HepG2 (cell line): ENCODE results near the gene ARMC5. TPM values are rescaled to one million over a fixed set of nuclear protein-coding genes. Genes with fewer than 3 reads are reported as not detected.
A peak's percentile ranks its signal among the peaks of the same experiment; 100 is the strongest.

Experiments used
- ESRRA ChIP-seq: sonication (generic); formaldehyde crosslinking; IDR thresholded peaks from 2 replicates; pipeline ENCODE4 v1.5.1; 2020; ENCODE audit warnings: mild to moderate bottlenecking, low read depth, missing genetic modification reagents
- GPN1 ChIP-seq: sonication (generic); formaldehyde crosslinking; IDR thresholded peaks from 2 replicates; pipeline ENCODE4 v1.5.1; 2020; ENCODE audit warnings: missing genetic modification reagents, borderline replicate concordance
- MAFK ChIP-seq, 2 experiments: IDR thresholded peaks in 1 of 2; conservative IDR thresholded peaks in 1 of 2; 2 replicates each; pipeline ENCODE4 v1.6.1; 2011; ENCODE audit warnings: improper control_type of control experiment in 2 of 2, low read length in 2 of 2
- ZNF691 ChIP-seq: sonication (generic); formaldehyde crosslinking; IDR thresholded peaks from 2 replicates; pipeline ENCODE4 v1.4.0; 2020; ENCODE audit warnings: missing genetic modification reagents, low read depth, mild to moderate bottlenecking, borderline replicate concordance
- polyA plus RNA-seq, 8 experiments: library from polyadenylated mRNA; depleted of rRNA in 3 of 8; stranded (reverse) in 7 of 8; unstranded in 1 of 8; fragments of >200 nt; fragmentation: Illumina TruSeq in 4 of 8; extraction: Trizol in 4 of 8; gene quantifications; 2 replicates each; pipeline versions ENCODE4 v1.2.1 to v1.2.3, GENCODE V29; 2011 to 2016; ENCODE audit warnings: low read depth in 4 of 8, missing spikeins in 1 of 8, mixed read lengths in 1 of 8; ENCODE audit not compliant: insufficient read depth in 1 of 8
- total RNA-seq, 5 experiments: library from RNA; depleted of rRNA; stranded (reverse); fragments of >200 nt; fragmentation: Illumina TruSeq; extraction: Trizol; gene quantifications; 2 replicates each; pipeline ENCODE4 v1.2.3, GENCODE V29; 2016; ENCODE audit warnings: low read depth in 1 of 5
- TF ChIP-seq, protein P1 (sequence below): sonication (generic); formaldehyde crosslinking; IDR thresholded peaks from 2 replicates; pipeline ENCODE4 v1.9.0; 2021; ENCODE audit warnings: missing genetic modification reagents, borderline replicate concordance
- TF ChIP-seq, protein P2 (sequence below): sonication (generic); formaldehyde crosslinking; IDR thresholded peaks from 2 replicates; pipeline ENCODE4 v1.4.0; 2020; ENCODE audit warnings: mild to moderate bottlenecking, missing genetic modification reagents
- TF ChIP-seq, protein P3 (sequence below): sonication (generic); formaldehyde crosslinking; IDR thresholded peaks from 2 replicates; pipeline ENCODE4 v1.5.0; 2020; ENCODE audit warnings: mild to moderate bottlenecking, missing genetic modification reagents, borderline replicate concordance

ARMC5 gene
- total and polyA plus RNA-seq, 2 of the 13 experiments (the other 11 are each of a cell fraction or from before 2014, with no cell fraction given), result 10.8 to 22.3 TPM

GRCh38 chr16:31477220-31478216 lies 18.2 kb downstream of the ARMC5 start (continued):
- TF ChIP-seq, protein P1, sequence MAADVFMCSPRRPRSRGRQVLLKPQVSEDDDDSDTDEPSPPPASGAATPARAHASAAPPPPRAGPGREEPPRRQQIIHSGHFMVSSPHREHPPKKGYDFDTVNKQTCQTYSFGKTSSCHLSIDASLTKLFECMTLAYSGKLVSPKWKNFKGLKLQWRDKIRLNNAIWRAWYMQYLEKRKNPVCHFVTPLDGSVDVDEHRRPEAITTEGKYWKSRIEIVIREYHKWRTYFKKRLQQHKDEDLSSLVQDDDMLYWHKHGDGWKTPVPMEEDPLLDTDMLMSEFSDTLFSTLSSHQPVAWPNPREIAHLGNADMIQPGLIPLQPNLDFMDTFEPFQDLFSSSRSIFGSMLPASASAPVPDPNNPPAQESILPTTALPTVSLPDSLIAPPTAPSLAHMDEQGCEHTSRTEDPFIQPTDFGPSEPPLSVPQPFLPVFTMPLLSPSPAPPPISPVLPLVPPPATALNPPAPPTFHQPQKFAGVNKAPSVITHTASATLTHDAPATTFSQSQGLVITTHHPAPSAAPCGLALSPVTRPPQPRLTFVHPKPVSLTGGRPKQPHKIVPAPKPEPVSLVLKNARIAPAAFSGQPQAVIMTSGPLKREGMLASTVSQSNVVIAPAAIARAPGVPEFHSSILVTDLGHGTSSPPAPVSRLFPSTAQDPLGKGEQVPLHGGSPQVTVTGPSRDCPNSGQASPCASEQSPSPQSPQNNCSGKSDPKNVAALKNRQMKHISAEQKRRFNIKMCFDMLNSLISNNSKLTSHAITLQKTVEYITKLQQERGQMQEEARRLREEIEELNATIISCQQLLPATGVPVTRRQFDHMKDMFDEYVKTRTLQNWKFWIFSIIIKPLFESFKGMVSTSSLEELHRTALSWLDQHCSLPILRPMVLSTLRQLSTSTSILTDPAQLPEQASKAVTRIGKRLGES (CRISPR knock-in tag), result peak; percentile 44; the same call in 1 of the 2 replicates
- TF ChIP-seq, protein P2, sequence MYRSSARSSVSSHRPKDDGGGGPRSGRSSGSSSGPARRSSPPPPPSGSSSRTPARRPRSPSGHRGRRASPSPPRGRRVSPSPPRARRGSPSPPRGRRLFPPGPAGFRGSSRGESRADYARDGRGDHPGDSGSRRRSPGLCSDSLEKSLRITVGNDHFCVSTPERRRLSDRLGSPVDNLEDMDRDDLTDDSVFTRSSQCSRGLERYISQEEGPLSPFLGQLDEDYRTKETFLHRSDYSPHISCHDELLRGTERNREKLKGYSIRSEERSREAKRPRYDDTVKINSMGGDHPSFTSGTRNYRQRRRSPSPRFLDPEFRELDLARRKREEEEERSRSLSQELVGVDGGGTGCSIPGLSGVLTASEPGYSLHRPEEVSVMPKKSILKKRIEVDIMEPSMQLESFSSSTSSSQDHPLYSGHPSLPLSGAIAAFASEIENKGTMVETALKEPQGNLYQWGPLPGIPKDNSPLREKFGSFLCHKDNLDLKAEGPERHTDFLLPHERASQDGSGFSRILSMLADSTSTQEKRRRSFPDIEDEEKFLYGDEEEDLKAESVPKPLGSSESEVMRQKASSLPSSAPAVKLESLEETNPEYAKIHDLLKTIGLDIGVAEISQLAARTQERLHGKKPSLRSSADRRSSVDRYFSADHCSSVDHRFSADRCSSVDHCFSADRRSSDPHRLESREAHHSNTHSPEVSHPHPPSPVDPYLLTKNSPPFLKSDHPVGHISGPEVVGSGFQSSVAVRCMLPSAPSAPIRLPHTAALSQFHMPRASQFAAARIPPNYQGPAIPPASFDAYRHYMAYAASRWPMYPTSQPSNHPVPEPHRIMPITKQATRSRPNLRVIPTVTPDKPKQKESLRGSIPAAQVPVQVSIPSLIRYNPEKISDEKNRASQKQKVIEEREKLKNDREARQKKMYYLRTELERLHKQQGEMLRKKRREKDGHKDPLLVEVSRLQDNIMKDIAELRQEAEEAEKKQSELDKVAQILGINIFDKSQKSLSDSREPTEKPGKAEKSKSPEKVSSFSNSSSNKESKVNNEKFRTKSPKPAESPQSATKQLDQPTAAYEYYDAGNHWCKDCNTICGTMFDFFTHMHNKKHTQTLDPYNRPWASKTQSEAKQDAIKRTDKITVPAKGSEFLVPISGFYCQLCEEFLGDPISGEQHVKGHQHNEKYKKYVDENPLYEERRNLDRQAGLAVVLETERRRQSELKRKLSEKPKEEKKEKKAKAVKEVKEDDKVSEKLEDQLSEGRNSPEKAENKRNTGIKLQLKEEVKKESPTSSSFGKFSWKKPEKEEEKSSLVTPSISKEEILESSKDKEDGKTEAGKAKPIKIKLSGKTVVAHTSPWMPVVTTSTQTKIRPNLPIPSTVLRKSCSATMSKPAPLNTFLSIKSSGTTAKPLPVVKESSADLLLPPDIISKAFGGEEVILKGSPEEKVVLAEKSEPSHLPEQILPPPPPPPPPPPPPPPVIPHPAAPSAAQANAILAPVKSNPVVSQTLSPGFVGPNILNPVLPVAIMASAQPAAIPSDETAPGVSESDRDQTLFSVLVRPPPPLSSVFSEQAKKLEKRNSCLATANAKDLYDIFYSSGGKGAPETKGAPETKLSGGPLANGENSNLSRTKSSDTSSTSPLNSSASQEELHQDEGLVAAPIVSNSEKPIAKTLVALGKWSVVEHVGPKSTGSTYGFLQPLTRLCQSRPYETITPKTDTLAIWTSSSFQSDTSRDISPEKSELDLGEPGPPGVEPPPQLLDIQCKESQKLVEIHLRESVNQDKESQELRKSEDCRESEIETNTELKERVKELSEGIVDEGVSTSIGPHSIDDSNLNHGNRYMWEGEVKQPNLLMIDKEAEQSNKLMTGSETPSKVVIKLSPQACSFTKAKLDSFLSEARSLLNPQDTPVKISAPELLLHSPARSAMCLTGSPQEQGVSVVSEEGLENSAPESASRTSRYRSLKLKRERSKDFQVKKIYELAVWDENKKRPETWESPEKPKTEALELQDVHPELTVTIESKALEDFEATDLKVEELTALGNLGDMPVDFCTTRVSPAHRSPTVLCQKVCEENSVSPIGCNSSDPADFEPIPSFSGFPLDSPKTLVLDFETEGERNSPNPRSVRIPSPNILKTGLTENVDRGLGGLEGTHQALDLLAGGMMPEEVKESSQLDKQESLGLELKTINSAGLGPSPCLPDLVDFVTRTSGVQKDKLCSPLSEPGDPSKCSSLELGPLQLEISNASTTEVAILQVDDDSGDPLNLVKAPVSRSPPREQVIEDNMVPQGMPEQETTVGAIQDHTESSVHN (CRISPR knock-in tag), result no peak; the same call in none of the 2 replicates
- TF ChIP-seq ZNF691 (CRISPR knock-in tag) (peak; percentile 93), MAFK (conservative IDR thresholded peaks at IDR 0.05 in 1 of 2, IDR thresholded peaks at IDR 0.05 in 1 of 2; ENCODE audit: low read length in 2 of 2) (no peak), ESRRA (CRISPR knock-in tag) (peak; percentile 61), GPN1 (CRISPR knock-in tag) (no peak; the same call in 1 of the 2 replicates)
- TF ChIP-seq, protein P3, sequence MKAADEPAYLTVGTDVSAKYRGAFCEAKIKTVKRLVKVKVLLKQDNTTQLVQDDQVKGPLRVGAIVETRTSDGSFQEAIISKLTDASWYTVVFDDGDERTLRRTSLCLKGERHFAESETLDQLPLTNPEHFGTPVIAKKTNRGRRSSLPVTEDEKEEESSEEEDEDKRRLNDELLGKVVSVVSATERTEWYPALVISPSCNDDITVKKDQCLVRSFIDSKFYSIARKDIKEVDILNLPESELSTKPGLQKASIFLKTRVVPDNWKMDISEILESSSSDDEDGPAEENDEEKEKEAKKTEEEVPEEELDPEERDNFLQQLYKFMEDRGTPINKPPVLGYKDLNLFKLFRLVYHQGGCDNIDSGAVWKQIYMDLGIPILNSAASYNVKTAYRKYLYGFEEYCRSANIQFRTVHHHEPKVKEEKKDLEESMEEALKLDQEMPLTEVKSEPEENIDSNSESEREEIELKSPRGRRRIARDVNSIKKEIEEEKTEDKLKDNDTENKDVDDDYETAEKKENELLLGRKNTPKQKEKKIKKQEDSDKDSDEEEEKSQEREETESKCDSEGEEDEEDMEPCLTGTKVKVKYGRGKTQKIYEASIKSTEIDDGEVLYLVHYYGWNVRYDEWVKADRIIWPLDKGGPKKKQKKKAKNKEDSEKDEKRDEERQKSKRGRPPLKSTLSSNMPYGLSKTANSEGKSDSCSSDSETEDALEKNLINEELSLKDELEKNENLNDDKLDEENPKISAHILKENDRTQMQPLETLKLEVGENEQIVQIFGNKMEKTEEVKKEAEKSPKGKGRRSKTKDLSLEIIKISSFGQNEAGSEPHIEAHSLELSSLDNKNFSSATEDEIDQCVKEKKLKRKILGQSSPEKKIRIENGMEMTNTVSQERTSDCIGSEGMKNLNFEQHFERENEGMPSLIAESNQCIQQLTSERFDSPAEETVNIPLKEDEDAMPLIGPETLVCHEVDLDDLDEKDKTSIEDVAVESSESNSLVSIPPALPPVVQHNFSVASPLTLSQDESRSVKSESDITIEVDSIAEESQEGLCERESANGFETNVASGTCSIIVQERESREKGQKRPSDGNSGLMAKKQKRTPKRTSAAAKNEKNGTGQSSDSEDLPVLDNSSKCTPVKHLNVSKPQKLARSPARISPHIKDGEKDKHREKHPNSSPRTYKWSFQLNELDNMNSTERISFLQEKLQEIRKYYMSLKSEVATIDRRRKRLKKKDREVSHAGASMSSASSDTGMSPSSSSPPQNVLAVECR (CRISPR knock-in tag), result peak; percentile 91
